HepG2 (cell line): ENCODE results near the gene ANKRD52. TPM values are rescaled to one million over a fixed set of nuclear protein-coding genes. Genes with fewer than 3 reads are reported as not detected.

Source experiments
- CHCHD3 ChIP-seq: sonication (generic); formaldehyde crosslinking; IDR thresholded peaks from 2 replicates; pipeline ENCODE4 v1.8.0; 2022; ENCODE audit warnings: mild to moderate bottlenecking, missing genetic modification reagents, moderate library complexity
- HMG20A ChIP-seq: IDR thresholded peaks from 2 replicates; pipeline ENCODE4 v1.6.1; 2016; ENCODE audit warnings: borderline replicate concordance
- KAT7 ChIP-seq: IDR thresholded peaks from 2 replicates; pipeline ENCODE4 v1.6.1; 2018; ENCODE audit warnings: borderline replicate concordance, missing compliant biosample characterization
- MTF1 ChIP-seq: sonication (generic); formaldehyde crosslinking; IDR thresholded peaks from 2 replicates; pipeline ENCODE4 v1.5.0; 2020; ENCODE audit warnings: missing genetic modification reagents
- NR2F1 ChIP-seq, 2 experiments: fragments of 450-650 bp in 1 of 2; formaldehyde crosslinking in 1 of 2; IDR thresholded peaks; 2 replicates each; pipeline versions ENCODE4 v1.5.0 to v1.6.1; 2016 to 2020; ENCODE audit warnings: mild to moderate bottlenecking in 1 of 2, missing compliant biosample characterization in 1 of 2, missing genetic modification reagents in 1 of 2, moderate library complexity in 1 of 2
- ZKSCAN1 ChIP-seq: fragments of 150-350 bp; IDR thresholded peaks from 2 replicates; pipeline ENCODE4 v1.6.1; 2014; ENCODE audit warnings: low read length
- ZNF263 ChIP-seq: sonication (generic); formaldehyde crosslinking; IDR thresholded peaks from 2 replicates; pipeline ENCODE4 v1.4.0; 2020; ENCODE audit warnings: missing genetic modification reagents
- ZNF431 ChIP-seq: sonication (generic); formaldehyde crosslinking; IDR thresholded peaks from 2 replicates; pipeline ENCODE4 v1.9.0; 2022; ENCODE audit warnings: missing genetic modification reagents, low read depth, mild to moderate bottlenecking, borderline replicate concordance
- ZNF605 ChIP-seq: sonication (generic); formaldehyde crosslinking; IDR thresholded peaks from 2 replicates; pipeline ENCODE4 v1.8.0; 2022; ENCODE audit warnings: mild to moderate bottlenecking, missing genetic modification reagents
- polyA plus RNA-seq, 8 experiments: library from polyadenylated mRNA; depleted of rRNA in 3 of 8; stranded (reverse) in 7 of 8; unstranded in 1 of 8; fragments of >200 nt; fragmentation: Illumina TruSeq in 4 of 8; extraction: Trizol in 4 of 8; gene quantifications; 2 replicates each; pipeline versions ENCODE4 v1.2.1 to v1.2.3, GENCODE V29; 2011 to 2016; ENCODE audit warnings: low read depth in 4 of 8, missing spikeins in 1 of 8, mixed read lengths in 1 of 8; ENCODE audit not compliant: insufficient read depth in 1 of 8
- total RNA-seq, 5 experiments: library from RNA; depleted of rRNA; stranded (reverse); fragments of >200 nt; fragmentation: Illumina TruSeq; extraction: Trizol; gene quantifications; 2 replicates each; pipeline ENCODE4 v1.2.3, GENCODE V29; 2016; ENCODE audit warnings: low read depth in 1 of 5
- TF ChIP-seq, protein P1 (sequence below): IDR thresholded peaks from 2 replicates; pipeline ENCODE4 v1.4.0; 2020; ENCODE audit warnings: mild to moderate bottlenecking, missing genetic modification reagents
- TF ChIP-seq, protein P2 (sequence below): sonication (generic); formaldehyde crosslinking; IDR thresholded peaks from 2 replicates; pipeline ENCODE4 v1.4.0; 2020; ENCODE audit warnings: missing genetic modification reagents, borderline replicate concordance
- TF ChIP-seq, protein P3 (sequence below): sonication (generic); formaldehyde crosslinking; IDR thresholded peaks from 2 replicates; pipeline ENCODE4 v1.5.0; 2020; ENCODE audit warnings: mild to moderate bottlenecking, missing genetic modification reagents, moderate library complexity
- TF ChIP-seq, protein P4 (sequence below): sonication (generic); formaldehyde crosslinking; IDR thresholded peaks from 2 replicates; pipeline ENCODE4 v1.4.0; 2020; ENCODE audit warnings: missing genetic modification reagents
- TF ChIP-seq, protein P5 (sequence below): IDR thresholded peaks from 2 replicates; pipeline ENCODE4 v1.6.1; 2016
- TF ChIP-seq, protein P6 (sequence below): sonication (generic); formaldehyde crosslinking; IDR thresholded peaks from 2 replicates; pipeline ENCODE4 v1.4.0; 2020; ENCODE audit warnings: missing genetic modification reagents
- TF ChIP-seq, protein P7 (sequence below): sonication (generic); formaldehyde crosslinking; IDR thresholded peaks from 2 replicates; pipeline ENCODE4 v1.5.1; 2020; ENCODE audit warnings: mild to moderate bottlenecking, missing genetic modification reagents, borderline replicate concordance

The ANKRD52 gene
- total and polyA plus RNA-seq, 2 of the 13 experiments (the other 11 are each of a cell fraction or from before 2014, with no cell fraction given) = 7.8 to 9.2 TPM

DNA sequence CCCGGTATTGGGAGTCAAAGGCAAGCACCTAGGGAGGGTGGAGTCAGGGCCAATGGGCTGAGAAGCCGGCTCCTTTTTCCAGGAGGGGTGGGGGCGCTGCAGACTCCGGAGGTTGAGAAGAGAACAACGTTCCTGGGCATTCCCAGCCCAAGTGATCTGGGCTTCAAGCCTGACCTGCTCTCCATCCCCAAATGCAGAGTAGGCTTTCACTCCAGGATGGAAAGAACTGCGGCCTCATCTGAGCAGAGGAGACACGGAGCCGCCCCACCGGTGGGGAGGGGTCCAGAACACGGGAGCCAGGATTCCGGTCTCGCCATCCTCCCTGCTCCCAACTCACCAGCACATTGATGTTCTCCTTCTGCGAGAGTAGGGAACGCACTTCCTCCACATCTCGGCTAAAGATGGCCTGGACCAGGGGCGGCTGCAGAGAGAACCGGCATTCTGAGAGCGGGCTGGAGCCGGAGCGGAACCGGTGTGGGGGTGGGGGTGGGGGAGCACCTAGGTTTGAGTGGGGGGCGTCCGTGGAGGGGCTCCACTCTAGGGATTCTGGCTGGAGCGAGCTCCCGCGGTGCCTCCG is 605 bp downstream of the ANKRD52 start (continued):
- TF ChIP-seq, protein P1, sequence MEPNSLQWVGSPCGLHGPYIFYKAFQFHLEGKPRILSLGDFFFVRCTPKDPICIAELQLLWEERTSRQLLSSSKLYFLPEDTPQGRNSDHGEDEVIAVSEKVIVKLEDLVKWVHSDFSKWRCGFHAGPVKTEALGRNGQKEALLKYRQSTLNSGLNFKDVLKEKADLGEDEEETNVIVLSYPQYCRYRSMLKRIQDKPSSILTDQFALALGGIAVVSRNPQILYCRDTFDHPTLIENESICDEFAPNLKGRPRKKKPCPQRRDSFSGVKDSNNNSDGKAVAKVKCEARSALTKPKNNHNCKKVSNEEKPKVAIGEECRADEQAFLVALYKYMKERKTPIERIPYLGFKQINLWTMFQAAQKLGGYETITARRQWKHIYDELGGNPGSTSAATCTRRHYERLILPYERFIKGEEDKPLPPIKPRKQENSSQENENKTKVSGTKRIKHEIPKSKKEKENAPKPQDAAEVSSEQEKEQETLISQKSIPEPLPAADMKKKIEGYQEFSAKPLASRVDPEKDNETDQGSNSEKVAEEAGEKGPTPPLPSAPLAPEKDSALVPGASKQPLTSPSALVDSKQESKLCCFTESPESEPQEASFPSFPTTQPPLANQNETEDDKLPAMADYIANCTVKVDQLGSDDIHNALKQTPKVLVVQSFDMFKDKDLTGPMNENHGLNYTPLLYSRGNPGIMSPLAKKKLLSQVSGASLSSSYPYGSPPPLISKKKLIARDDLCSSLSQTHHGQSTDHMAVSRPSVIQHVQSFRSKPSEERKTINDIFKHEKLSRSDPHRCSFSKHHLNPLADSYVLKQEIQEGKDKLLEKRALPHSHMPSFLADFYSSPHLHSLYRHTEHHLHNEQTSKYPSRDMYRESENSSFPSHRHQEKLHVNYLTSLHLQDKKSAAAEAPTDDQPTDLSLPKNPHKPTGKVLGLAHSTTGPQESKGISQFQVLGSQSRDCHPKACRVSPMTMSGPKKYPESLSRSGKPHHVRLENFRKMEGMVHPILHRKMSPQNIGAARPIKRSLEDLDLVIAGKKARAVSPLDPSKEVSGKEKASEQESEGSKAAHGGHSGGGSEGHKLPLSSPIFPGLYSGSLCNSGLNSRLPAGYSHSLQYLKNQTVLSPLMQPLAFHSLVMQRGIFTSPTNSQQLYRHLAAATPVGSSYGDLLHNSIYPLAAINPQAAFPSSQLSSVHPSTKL (CRISPR knock-in tag) = no peak
- TF ChIP-seq ZNF605 (peak; percentile 48; the same call in 1 of the 2 replicates), HMG20A (CRISPR knock-in tag) (no peak), ZNF431 (no peak), KAT7 (CRISPR knock-in tag) (0 out of 2 replicates have a peak, but pooled peaks have one; percentile 2), CHCHD3 (CRISPR knock-in tag) (no peak), ZNF263 (0 out of 2 replicates have a peak, but pooled peaks have one; percentile 13), MTF1 (CRISPR knock-in tag) (no peak), NR2F1 (CRISPR knock-in tag; IDR thresholded peaks at IDR 0.05) (no peak), ZKSCAN1 (no peak)
- TF ChIP-seq, protein P2, sequence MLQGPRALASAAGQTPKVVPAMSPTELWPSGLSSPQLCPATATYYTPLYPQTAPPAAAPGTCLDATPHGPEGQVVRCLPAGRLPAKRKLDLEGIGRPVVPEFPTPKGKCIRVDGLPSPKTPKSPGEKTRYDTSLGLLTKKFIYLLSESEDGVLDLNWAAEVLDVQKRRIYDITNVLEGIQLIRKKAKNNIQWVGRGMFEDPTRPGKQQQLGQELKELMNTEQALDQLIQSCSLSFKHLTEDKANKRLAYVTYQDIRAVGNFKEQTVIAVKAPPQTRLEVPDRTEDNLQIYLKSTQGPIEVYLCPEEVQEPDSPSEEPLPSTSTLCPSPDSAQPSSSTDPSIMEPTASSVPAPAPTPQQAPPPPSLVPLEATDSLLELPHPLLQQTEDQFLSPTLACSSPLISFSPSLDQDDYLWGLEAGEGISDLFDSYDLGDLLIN (CRISPR knock-in tag) = no peak
- TF ChIP-seq, protein P3, sequence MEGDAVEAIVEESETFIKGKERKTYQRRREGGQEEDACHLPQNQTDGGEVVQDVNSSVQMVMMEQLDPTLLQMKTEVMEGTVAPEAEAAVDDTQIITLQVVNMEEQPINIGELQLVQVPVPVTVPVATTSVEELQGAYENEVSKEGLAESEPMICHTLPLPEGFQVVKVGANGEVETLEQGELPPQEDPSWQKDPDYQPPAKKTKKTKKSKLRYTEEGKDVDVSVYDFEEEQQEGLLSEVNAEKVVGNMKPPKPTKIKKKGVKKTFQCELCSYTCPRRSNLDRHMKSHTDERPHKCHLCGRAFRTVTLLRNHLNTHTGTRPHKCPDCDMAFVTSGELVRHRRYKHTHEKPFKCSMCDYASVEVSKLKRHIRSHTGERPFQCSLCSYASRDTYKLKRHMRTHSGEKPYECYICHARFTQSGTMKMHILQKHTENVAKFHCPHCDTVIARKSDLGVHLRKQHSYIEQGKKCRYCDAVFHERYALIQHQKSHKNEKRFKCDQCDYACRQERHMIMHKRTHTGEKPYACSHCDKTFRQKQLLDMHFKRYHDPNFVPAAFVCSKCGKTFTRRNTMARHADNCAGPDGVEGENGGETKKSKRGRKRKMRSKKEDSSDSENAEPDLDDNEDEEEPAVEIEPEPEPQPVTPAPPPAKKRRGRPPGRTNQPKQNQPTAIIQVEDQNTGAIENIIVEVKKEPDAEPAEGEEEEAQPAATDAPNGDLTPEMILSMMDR = peak; percentile 53
- TF ChIP-seq, protein P4, sequence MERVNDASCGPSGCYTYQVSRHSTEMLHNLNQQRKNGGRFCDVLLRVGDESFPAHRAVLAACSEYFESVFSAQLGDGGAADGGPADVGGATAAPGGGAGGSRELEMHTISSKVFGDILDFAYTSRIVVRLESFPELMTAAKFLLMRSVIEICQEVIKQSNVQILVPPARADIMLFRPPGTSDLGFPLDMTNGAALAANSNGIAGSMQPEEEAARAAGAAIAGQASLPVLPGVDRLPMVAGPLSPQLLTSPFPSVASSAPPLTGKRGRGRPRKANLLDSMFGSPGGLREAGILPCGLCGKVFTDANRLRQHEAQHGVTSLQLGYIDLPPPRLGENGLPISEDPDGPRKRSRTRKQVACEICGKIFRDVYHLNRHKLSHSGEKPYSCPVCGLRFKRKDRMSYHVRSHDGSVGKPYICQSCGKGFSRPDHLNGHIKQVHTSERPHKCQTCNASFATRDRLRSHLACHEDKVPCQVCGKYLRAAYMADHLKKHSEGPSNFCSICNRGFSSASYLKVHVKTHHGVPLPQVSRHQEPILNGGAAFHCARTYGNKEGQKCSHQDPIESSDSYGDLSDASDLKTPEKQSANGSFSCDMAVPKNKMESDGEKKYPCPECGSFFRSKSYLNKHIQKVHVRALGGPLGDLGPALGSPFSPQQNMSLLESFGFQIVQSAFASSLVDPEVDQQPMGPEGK = 0 out of 2 replicates have a peak, but pooled peaks have one; percentile 22
- TF ChIP-seq, protein P5, sequence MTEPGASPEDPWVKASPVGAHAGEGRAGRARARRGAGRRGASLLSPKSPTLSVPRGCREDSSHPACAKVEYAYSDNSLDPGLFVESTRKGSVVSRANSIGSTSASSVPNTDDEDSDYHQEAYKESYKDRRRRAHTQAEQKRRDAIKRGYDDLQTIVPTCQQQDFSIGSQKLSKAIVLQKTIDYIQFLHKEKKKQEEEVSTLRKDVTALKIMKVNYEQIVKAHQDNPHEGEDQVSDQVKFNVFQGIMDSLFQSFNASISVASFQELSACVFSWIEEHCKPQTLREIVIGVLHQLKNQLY = no peak
- TF ChIP-seq, protein P6, sequence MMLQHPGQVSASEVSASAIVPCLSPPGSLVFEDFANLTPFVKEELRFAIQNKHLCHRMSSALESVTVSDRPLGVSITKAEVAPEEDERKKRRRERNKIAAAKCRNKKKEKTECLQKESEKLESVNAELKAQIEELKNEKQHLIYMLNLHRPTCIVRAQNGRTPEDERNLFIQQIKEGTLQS = no peak
- TF ChIP-seq, protein P7, sequence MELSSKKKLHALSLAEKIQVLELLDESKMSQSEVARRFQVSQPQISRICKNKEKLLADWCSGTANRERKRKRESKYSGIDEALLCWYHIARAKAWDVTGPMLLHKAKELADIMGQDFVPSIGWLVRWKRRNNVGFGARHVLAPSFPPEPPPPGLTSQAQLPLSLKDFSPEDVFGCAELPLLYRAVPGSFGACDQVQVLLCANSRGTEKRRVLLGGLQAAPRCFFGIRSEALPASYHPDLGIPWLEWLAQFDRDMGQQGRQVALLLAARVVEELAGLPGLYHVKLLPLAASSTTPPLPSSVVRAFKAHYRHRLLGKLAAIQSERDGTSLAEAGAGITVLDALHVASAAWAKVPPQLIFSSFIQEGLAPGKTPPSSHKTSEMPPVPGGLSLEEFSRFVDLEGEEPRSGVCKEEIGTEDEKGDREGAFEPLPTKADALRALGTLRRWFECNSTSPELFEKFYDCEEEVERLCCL (CRISPR knock-in tag) = no peak
